Caco-2 (cell line): Measurements from ENCODE around the gene TRPM6. TPM values are rescaled to one million over a fixed set of nuclear protein-coding genes. Genes with fewer than 3 reads are reported as not detected.

Source experiments
- BruUV-seq: library from RNA; stranded (reverse); fragments of 400-500 nt; replicated peaks from 2 replicates; lab custom pipeline; 2021; lab: Mats Ljungman, UMichigan
- CTCF ChIA-PET: fragments of 300-600 bp; sonication (Branson Sonifier 250); formaldehyde crosslinking; loops from one replicate; lab custom pipeline; 2022; ENCODE audit warnings: antibody characterized with exemption; lab: Charles Lee
- POLR2A ChIA-PET: fragments of 300-600 bp; sonication (Branson Sonifier 250); formaldehyde crosslinking; loops from one replicate; lab custom pipeline; 2022; ENCODE audit warnings: antibody characterized with exemption; lab: Charles Lee
- DNase-seq, 2 experiments: peaks; one replicate each; pipeline versions ENCODE4 v3.0.0 to v3.0.0-alpha.2; 2020 to 2022
- H3K27me3 ChIP-seq: replicated peaks from 2 replicates; pipeline ENCODE4 v1.6.0; 2011; ENCODE audit warnings: low read length; ENCODE audit not compliant: control insufficient read depth, insufficient read depth
- H3K36me3 ChIP-seq: 2 replicates; pipeline ENCODE4 v1.5.1; 2011; ENCODE audit warnings: low read length; ENCODE audit not compliant: control insufficient read depth, insufficient read depth
- H3K4me1 ChIP-seq: fragments of 250-450 bp; sonication (Bioruptor Pico); 2 replicates; pipeline ENCODE4 v1.5.1; 2020; ENCODE audit warnings: mild to moderate bottlenecking
- H3K4me3 ChIP-seq: 2 replicates; pipeline ENCODE4 v1.5.1; 2011; ENCODE audit warnings: low read depth, mild to moderate bottlenecking, control low read depth, low read length
- H3K9me3 ChIP-seq: fragments of 250-450 bp; sonication (Bioruptor Pico); 2 replicates; pipeline ENCODE4 v1.5.1; 2020; ENCODE audit warnings: mild to moderate bottlenecking, moderate library complexity
- H3K27ac Mint-ChIP-seq: one replicate; pipeline ENCODE4 v1.8.0; 2022; ENCODE audit warnings: mixed read lengths; ENCODE audit not compliant: unreplicated experiment
- H3K27me3 Mint-ChIP-seq: one replicate; pipeline ENCODE4 v1.8.0; 2022; ENCODE audit warnings: mixed read lengths; ENCODE audit not compliant: insufficient read depth, unreplicated experiment
- H3K36me3 Mint-ChIP-seq: one replicate; pipeline ENCODE4 v1.8.0; 2022; ENCODE audit warnings: mild to moderate bottlenecking, mixed read lengths; ENCODE audit not compliant: insufficient read depth, unreplicated experiment
- H3K4me1 Mint-ChIP-seq: one replicate; pipeline ENCODE4 v1.8.0; 2022; ENCODE audit warnings: low read depth, mixed read lengths; ENCODE audit not compliant: unreplicated experiment
- H3K4me3 Mint-ChIP-seq: one replicate; pipeline ENCODE4 v1.8.0; 2022; ENCODE audit warnings: mild to moderate bottlenecking, moderate library complexity, mixed read lengths; ENCODE audit not compliant: unreplicated experiment
- H3K9me3 Mint-ChIP-seq: one replicate; pipeline ENCODE4 v1.8.0; 2022; ENCODE audit warnings: mixed read lengths; ENCODE audit not compliant: unreplicated experiment
- CTCF ChIP-seq, 2 experiments: fragments of 200-600 bp in 1 of 2; IDR thresholded peaks; 1 replicate in 1 of 2; 2 replicates in 1 of 2; pipeline versions ENCODE4 v1.5.1 to v1.8.0; 2011 to 2022; ENCODE audit warnings: antibody characterized with exemption in 1 of 2, control low read depth in 1 of 2, inconsistent platforms in 1 of 2, low read depth in 1 of 2, low read length in 1 of 2, mild to moderate bottlenecking in 1 of 2, moderate library complexity in 1 of 2; ENCODE audit not compliant: insufficient read depth in 1 of 2, severe bottlenecking in 1 of 2, unreplicated experiment in 1 of 2
- intact Hi-C: fragments of 100-400 bp; cut with micrococcal nuclease; formaldehyde crosslinking; loops from one replicate; pipeline ENCODE4 v1.10.0; 2022; ENCODE audit not compliant: unreplicated experiment
- total RNA-seq: library from RNA; stranded (reverse); gene quantifications from 2 replicates; pipeline ENCODE4 v1.2.3, GENCODE V29; 2022

The TRPM6 gene
- total RNA-seq, 1 experiment from 2014 or later: 5.0 TPM

GRCh38 chr9:74753650-74754049 lies 134.1 kb downstream of the TRPM6 start:
- ChIA-PET CTCF (no interaction called here), POLR2A (no interaction called here)
- intact Hi-C loops: no loop called here
- H3K27me3 ChIP-seq: no peaks in the 10 kb centered on the region
- no peaks in the 10 kb centered on the region for H3K36me3 Mint-ChIP-seq
- no peak overlapping the region for H3K4me3 ChIP-seq
- H3K36me3 ChIP-seq: no peaks in the 10 kb centered on the region
- no peaks in the 10 kb centered on the region for H3K9me3 Mint-ChIP-seq
- H3K27me3 Mint-ChIP-seq: no peaks in the 10 kb centered on the region
- no peak for TF ChIP-seq CTCF (IDR thresholded peaks at IDR 0.05; ENCODE audit: insufficient read depth in 1 of 2, low read depth in 1 of 2, low read length in 1 of 2, severe bottlenecking in 1 of 2, unreplicated experiment in 1 of 2)
- no peaks in the 10 kb centered on the region for H3K4me1 Mint-ChIP-seq
- H3K4me1 ChIP-seq: no peaks in the 10 kb centered on the region
- H3K9me3 ChIP-seq: no peaks in the 10 kb centered on the region
- no peak for DNase-seq
- no peak overlapping the region for H3K27ac Mint-ChIP-seq
- no TSS peak for BruUV-seq
- no peak overlapping the region for H3K4me3 Mint-ChIP-seq

GRCh38 chr9:74748966-74749365 lies 138.8 kb downstream of the TRPM6 start:
- Mint-ChIP-seq H3K27me3 (no peaks in the 10 kb centered on the region), H3K4me1 (no peaks in the 10 kb centered on the region), H3K27ac (no peak overlapping the region), H3K4me3 (no peak overlapping the region), H3K9me3 (no peaks in the 10 kb centered on the region), H3K36me3 (peaks cover 6% of the 10 kb centered on the region)
- Histone ChIP-seq H3K9me3 (no peaks in the 10 kb centered on the region), H3K4me1 (no peaks in the 10 kb centered on the region), H3K36me3 (no peaks in the 10 kb centered on the region), H3K4me3 (no peak overlapping the region), H3K27me3 (no peaks in the 10 kb centered on the region)
- ChIA-PET POLR2A (no interaction called here), CTCF (no interaction called here)
- BruUV-seq: no TSS peak
- TF ChIP-seq CTCF (IDR thresholded peaks at IDR 0.05; ENCODE audit: insufficient read depth in 1 of 2, low read depth in 1 of 2, low read length in 1 of 2, severe bottlenecking in 1 of 2, unreplicated experiment in 1 of 2): no peak
- intact Hi-C loops: no loop called here
- DNase-seq: no peak

GRCh38 chr9:74742792-74743730 lies 144.7 kb downstream of the TRPM6 start:
- Mint-ChIP-seq H3K4me3 (no peak overlapping the region), H3K27ac (no peak overlapping the region), H3K36me3 (peaks cover 17% of the 10 kb centered on the region), H3K9me3 (no peaks in the 10 kb centered on the region), H3K4me1 (no peaks in the 10 kb centered on the region), H3K27me3 (no peaks in the 10 kb centered on the region)
- no peak overlapping the region for H3K4me3 ChIP-seq
- no TSS peak for BruUV-seq
- no peaks in the 10 kb centered on the region for H3K9me3 ChIP-seq
- intact Hi-C loops: no loop called here
- no peaks in the 10 kb centered on the region for H3K4me1 ChIP-seq
- no peaks in the 10 kb centered on the region for H3K27me3 ChIP-seq
- no peak for DNase-seq
- no peaks in the 10 kb centered on the region for H3K36me3 ChIP-seq
- ChIA-PET POLR2A (no interaction called here), CTCF (no interaction called here)
- TF ChIP-seq CTCF (IDR thresholded peaks at IDR 0.05; ENCODE audit: insufficient read depth in 1 of 2, low read depth in 1 of 2, low read length in 1 of 2, severe bottlenecking in 1 of 2, unreplicated experiment in 1 of 2): no peak
